ENCODE measurements around the gene KIAA1671. TPM values are rescaled to one million over a fixed set of nuclear protein-coding genes. Genes with fewer than 3 reads are reported as not detected.

KIAA1671 gene
- total and polyA plus RNA-seq, 9 of the 15 experiments (the other 6 are each of a cell fraction or from before 2014, with no cell fraction given) = under 0.01 to 0.11 (median 0.02) TPM; not detected in 5

GRCh38 chr22:24962835-24963234 is 10.3 kb downstream of the KIAA1671 start:
- ChIA-PET POLR2A (interaction anchor here (0.5 to 0.6 kb wide), 2 partner anchors 14 to 25 kb away, joined by 3 read pairs; no protein-coding TSS in a partner anchor), CTCF (ENCODE audit: low intra/inter-chr PET ratio) (no interaction called here)
- BruUV-seq (replicated peaks) = no TSS peak
- ATAC-seq (no peak), DNase-seq (ENCODE audit: extremely low read depth in 1 of 4, low spot score in 3 of 4) (no peak), FAIRE-seq (no peak)
- H2AFZ ChIP-seq (ENCODE audit: low read depth, low read length) = no peak overlapping the region
- intact Hi-C loops (cut with micrococcal nuclease) = no loop called here
- in situ Hi-C loops (cut with MboI) = no loop called here
- no peaks in the 10 kb centered on the region for H3K9me1 ChIP-seq (ENCODE audit: control insufficient read depth, insufficient read depth, low read length)
- H3K36me3 ChIP-seq (ENCODE audit: control insufficient read depth, insufficient read depth, low read length) = no peaks in the 10 kb centered on the region
- WGBS (ENCODE audit: insufficient coverage, low coverage, missing lambda C conversion rate) = 3% methylated on average over 9 of the region's 11 CpGs
- H3K27ac ChIP-seq (ENCODE audit: extremely low read depth, low read depth, low read length) = no peak overlapping the region
- H3K4me2 ChIP-seq (ENCODE audit: insufficient read depth, low read length) = no peak overlapping the region
- no peaks in the 10 kb centered on the region for H4K20me1 ChIP-seq (replicated peaks; ENCODE audit: control insufficient read depth, insufficient read depth, low read length)
- no peak overlapping the region for H3K9ac ChIP-seq (ENCODE audit: insufficient read depth in 1 of 2, low read depth in 2 of 2, low read length in 2 of 2)
- no peaks in the 10 kb centered on the region for H3K79me2 ChIP-seq (ENCODE audit: control insufficient read depth, insufficient read depth, low read length)
- H3K4me3 ChIP-seq = no peak overlapping the region
- H3K9me3 ChIP-seq (replicated peaks; ENCODE audit: control insufficient read depth, insufficient read depth, low read depth, low read length) = no peaks in the 10 kb centered on the region
- no peaks in the 10 kb centered on the region for H3K4me1 ChIP-seq (replicated peaks in 1 of 2; ENCODE audit: control insufficient read depth in 2 of 2, insufficient read depth in 2 of 2, low read length in 2 of 2)
- peaks cover 0 to 12% of the 10 kb centered on the region in 2 experiments; a peak in 1 of 5 replicates for H3K27me3 ChIP-seq (ENCODE audit: control insufficient read depth in 2 of 2, insufficient read depth in 2 of 2, low read length in 2 of 2)
- no peak for TF ChIP-seq TAF1 (IDR thresholded peaks at IDR 0.05; ENCODE audit: control insufficient read depth, extremely low read depth, insufficient read depth, low read length, severe bottlenecking)
- TF ChIP-seq ZKSCAN1 (IDR thresholded peaks at IDR 0.05; ENCODE audit: low read depth, low read length) = no peak
- no peak for TF ChIP-seq L3MBTL2 (IDR thresholded peaks at IDR 0.05)
- TF ChIP-seq GTF2B (IDR thresholded peaks at IDR 0.05; ENCODE audit: extremely low read depth, insufficient read length) = no peak
- TF ChIP-seq THAP7 (CRISPR knock-in tag; IDR thresholded peaks at IDR 0.05) = no peak
- no peak for TF ChIP-seq HNRNPUL1 (IDR thresholded peaks at IDR 0.05; ENCODE audit: low read length)
- TF ChIP-seq ZNF146 (CRISPR knock-in tag; IDR thresholded peaks at IDR 0.05; ENCODE audit: unreplicated experiment) = no peak
- no peak for TF ChIP-seq SP2 (IDR thresholded peaks at IDR 0.05; ENCODE audit: extremely low read depth, low read depth, low read length, poor library complexity, severe bottlenecking)
- no peak for TF ChIP-seq POLR3A (IDR thresholded peaks at IDR 0.05; ENCODE audit: borderline replicate concordance, extremely low read depth, insufficient read depth, insufficient read length)
- TF ChIP-seq ZNF253 (CRISPR knock-in tag; conservative IDR thresholded peaks at IDR 0.05) = no peak
- TF ChIP-seq FIP1L1 (IDR thresholded peaks at IDR 0.05; ENCODE audit: low read depth, low read length, poor library complexity, severe bottlenecking) = no peak
- no peak for TF ChIP-seq FOXM1 (IDR thresholded peaks at IDR 0.05; ENCODE audit: low read depth)
- no peak for TF ChIP-seq FOXM1 (CRISPR knock-in tag; IDR thresholded peaks at IDR 0.05; ENCODE audit: low read depth)
- no peak for TF ChIP-seq LEF1 (IDR thresholded peaks at IDR 0.05)
- TF ChIP-seq, protein P1, sequence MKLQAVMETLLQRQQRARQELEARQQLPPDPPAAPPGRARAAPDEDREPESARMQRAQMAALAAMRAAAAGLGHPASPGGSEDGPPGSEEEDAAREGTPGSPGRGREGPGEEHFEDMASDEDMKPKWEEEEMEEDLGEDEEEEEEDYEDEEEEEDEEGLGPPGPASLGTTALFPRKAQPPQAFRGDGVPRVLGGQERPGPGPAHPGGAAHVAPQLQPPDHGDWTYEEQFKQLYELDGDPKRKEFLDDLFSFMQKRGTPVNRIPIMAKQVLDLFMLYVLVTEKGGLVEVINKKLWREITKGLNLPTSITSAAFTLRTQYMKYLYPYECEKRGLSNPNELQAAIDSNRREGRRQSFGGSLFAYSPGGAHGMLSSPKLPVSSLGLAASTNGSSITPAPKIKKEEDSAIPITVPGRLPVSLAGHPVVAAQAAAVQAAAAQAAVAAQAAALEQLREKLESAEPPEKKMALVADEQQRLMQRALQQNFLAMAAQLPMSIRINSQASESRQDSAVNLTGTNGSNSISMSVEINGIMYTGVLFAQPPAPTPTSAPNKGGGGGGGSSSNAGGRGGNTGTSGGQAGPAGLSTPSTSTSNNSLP (IDR thresholded peaks at IDR 0.05; ENCODE audit: borderline replicate concordance, low read depth, low read length) = no peak
- no peak for TF ChIP-seq PBX2 (CRISPR knock-in tag; IDR thresholded peaks at IDR 0.05; ENCODE audit: low read depth)
- no peak for TF ChIP-seq PBX2 (tag; conservative IDR thresholded peaks at IDR 0.05; ENCODE audit: low read depth)
- TF ChIP-seq SNAPC5 (CRISPR knock-in tag; IDR thresholded peaks at IDR 0.05) = no peak
